HFFc6 (cell line): ENCODE results near the gene MYO19. TPM values are rescaled to one million over a fixed set of nuclear protein-coding genes. Genes with fewer than 3 reads are reported as not detected.

Experiments used
- DNase-seq: peaks from one replicate; pipeline ENCODE4 v3.0.0-alpha.2; 2018
- H3K27ac Mint-ChIP-seq: 2 replicates; pipeline ENCODE4 v1.8.0; 2020; ENCODE audit warnings: mild to moderate bottlenecking, mixed read lengths
- H3K27me3 Mint-ChIP-seq: 2 replicates; pipeline ENCODE4 v1.8.0; 2021; ENCODE audit warnings: mild to moderate bottlenecking, moderate library complexity, mixed read lengths; ENCODE audit not compliant: insufficient read depth
- H3K36me3 Mint-ChIP-seq: 2 replicates; pipeline ENCODE4 v1.8.0; 2021; ENCODE audit warnings: low read depth, mixed read lengths
- H3K4me1 Mint-ChIP-seq: 2 replicates; pipeline ENCODE4 v1.8.0; 2020; ENCODE audit warnings: low read depth, mixed read lengths
- H3K4me3 Mint-ChIP-seq: 2 replicates; pipeline ENCODE4 v1.8.0; 2020; ENCODE audit warnings: mild to moderate bottlenecking, moderate library complexity, mixed read lengths
- H3K9me3 Mint-ChIP-seq: 2 replicates; pipeline ENCODE4 v1.8.0; 2020; ENCODE audit warnings: mild to moderate bottlenecking, mixed read lengths
- CTCF ChIP-seq: fragments of 200-600 bp; sonication (generic); IDR thresholded peaks from 2 replicates; pipeline ENCODE4 v1.5.0; 2021; ENCODE audit warnings: antibody characterized with exemption, mild to moderate bottlenecking
- long read RNA-seq: library from polyadenylated mRNA; unstranded; transcript quantifications from one replicate; pipeline ENCODE4 v2.0.0, GENCODE V29; 2019
- total RNA-seq, 6 experiments: library from RNA; stranded (reverse); fragmentation: NEBNext Ultra II Directional; extraction: Animal tissue kit (Norgen Biotek cat#: 25700); gene quantifications; 2 replicates in 1 of 6; 3 replicates in 5 of 6; pipeline ENCODE4 v1.2.3, GENCODE V29; 2021

The MYO19 gene
- total RNA-seq, result 10 to 100 TPM; 32.4 to 45.9 (median 38.4) TPM
- long read RNA-seq, full-length matches to known transcripts, result 11 of 17 reads
- long read RNA-seq, partial matches to known transcripts, result 1 of 17 reads
- long read RNA-seq, other reads (novel, unspliced or antisense), result 5 of 17 reads

GRCh38 chr17:36534840-36535668, at the start of gene MYO19, which contains the start of gene PIGW:
MYO19 (minus strand) TSS chr17:36534868; CDS start chr17:36532538, 2,330 bp downstream.
PIGW (plus strand) TSS chr17:36534987; CDS start chr17:36537102, 2,115 bp downstream.
- H3K27ac Mint-ChIP-seq, result peak within 1 kb of the TSS; percentile 99
- DNase-seq, result peak; percentile 81
- peaks cover 2% of the 10 kb centered on the region; the same call in 1 of the 2 replicates for H3K27me3 Mint-ChIP-seq
- H3K36me3 Mint-ChIP-seq, result peaks cover 48% of the 10 kb centered on the region
- H3K9me3 Mint-ChIP-seq, result peaks cover 6% of the 10 kb centered on the region
- TF ChIP-seq CTCF, result 0 out of 2 replicates have a peak, but pooled peaks have one; percentile 18
- peaks cover 18% of the 10 kb centered on the region for H3K4me1 Mint-ChIP-seq
- peak within 1 kb of the TSS; percentile 95 for H3K4me3 Mint-ChIP-seq

- peaks cover 7% of the 10 kb centered on the region for H3K4me1 Mint-ChIP-seq
- no peak for DNase-seq
- no peak overlapping the region for H3K27ac Mint-ChIP-seq
- TF ChIP-seq CTCF, result no peak
- H3K4me3 Mint-ChIP-seq, result no peak overlapping the region
- peaks cover 20% of the 10 kb centered on the region for H3K36me3 Mint-ChIP-seq
- no peaks in the 10 kb centered on the region; the same call in 1 of the 2 replicates for H3K27me3 Mint-ChIP-seq
- no peaks in the 10 kb centered on the region for H3K9me3 Mint-ChIP-seq
Observed at GRCh38 chr17:36583787-36584186, 49.1 kb upstream of the MYO19 start.

GRCh38 chr17:36578671-36579070, 44.0 kb upstream of the MYO19 start:
- DNase-seq, result no peak
- TF ChIP-seq CTCF, result no peak
- Mint-ChIP-seq H3K9me3 (no peaks in the 10 kb centered on the region), H3K27ac (no peak overlapping the region), H3K27me3 (no peaks in the 10 kb centered on the region; the same call in none of the 2 replicates), H3K4me1 (peaks cover 19% of the 10 kb centered on the region), H3K4me3 (no peak overlapping the region), H3K36me3 (peaks cover 26% of the 10 kb centered on the region)

- TF ChIP-seq CTCF, result no peak
- Mint-ChIP-seq H3K27me3 (no peaks in the 10 kb centered on the region; the same call in none of the 2 replicates), H3K9me3 (no peaks in the 10 kb centered on the region), H3K4me1 (peaks cover 19% of the 10 kb centered on the region), H3K27ac (peak overlapping the region; percentile 38; the same call in 1 of the 2 replicates), H3K36me3 (peaks cover 36% of the 10 kb centered on the region), H3K4me3 (no peak overlapping the region)
- no peak for DNase-seq
Observed at GRCh38 chr17:36576793-36577192, 42.1 kb upstream of the MYO19 start.

GRCh38 chr17:36575028-36575427, 40.4 kb upstream of the MYO19 start:
- H3K4me1 Mint-ChIP-seq, result peaks cover 19% of the 10 kb centered on the region
- H3K9me3 Mint-ChIP-seq, result no peaks in the 10 kb centered on the region
- H3K36me3 Mint-ChIP-seq, result peaks cover 31% of the 10 kb centered on the region
- no peak overlapping the region for H3K27ac Mint-ChIP-seq
- no peak for DNase-seq
- no peak for TF ChIP-seq CTCF
- H3K27me3 Mint-ChIP-seq, result no peaks in the 10 kb centered on the region; the same call in none of the 2 replicates
- H3K4me3 Mint-ChIP-seq, result no peak overlapping the region
